RWPE1 (cell line): ENCODE results near the gene PTBP1.
"Not testable (repeated sequence)": the region's sequence is repeated elsewhere in the genome, so short reads cannot be mapped to it uniquely, and the experiment has no call there.

ENCODE experiments used
- CTCF ChIA-PET: fragments of 350-600 bp; sonication (Branson Sonifier 250); formaldehyde crosslinking; extraction: SDS; loops from one replicate; lab custom pipeline; 2021; lab: Yijun Ruan, JAX
- POLR2A ChIA-PET: fragments of 400-600 bp; formaldehyde crosslinking; extraction: SDS; loops from one replicate; lab custom pipeline; 2020; ENCODE audit warnings: antibody characterized with exemption; ENCODE audit not compliant: low non-redundant PET; lab: Yijun Ruan, JAX
- DNase-seq: peaks from one replicate; pipeline ENCODE4 v3.0.0; 2012; ENCODE audit warnings: low spot score
- H3K27ac ChIP-seq: fragments of 450-650 bp; 2 replicates; pipeline ENCODE4 v1.5.1; 2017
- CTCF ChIP-seq: fragments of 450-650 bp; conservative IDR thresholded peaks from 2 replicates; pipeline ENCODE4 v1.5.1; 2017; ENCODE audit warnings: low read depth, mild to moderate bottlenecking

The PTBP1 gene

GRCh38 chr19:848386-848921 lies 51.2 kb downstream of the PTBP1 start:
- no peak for TF ChIP-seq CTCF
- CTCF ChIA-PET = interaction anchor here (0.5 to 1.4 kb wide), 2 partner anchors 8 to 55 kb away, joined by 3 to 5 read pairs; no protein-coding TSS in a partner anchor
- peak overlapping the region; percentile 95; the same call in 1 of the 2 replicates for H3K27ac ChIP-seq
- POLR2A ChIA-PET = no interaction called here
- DNase-seq = no peak

DNA sequence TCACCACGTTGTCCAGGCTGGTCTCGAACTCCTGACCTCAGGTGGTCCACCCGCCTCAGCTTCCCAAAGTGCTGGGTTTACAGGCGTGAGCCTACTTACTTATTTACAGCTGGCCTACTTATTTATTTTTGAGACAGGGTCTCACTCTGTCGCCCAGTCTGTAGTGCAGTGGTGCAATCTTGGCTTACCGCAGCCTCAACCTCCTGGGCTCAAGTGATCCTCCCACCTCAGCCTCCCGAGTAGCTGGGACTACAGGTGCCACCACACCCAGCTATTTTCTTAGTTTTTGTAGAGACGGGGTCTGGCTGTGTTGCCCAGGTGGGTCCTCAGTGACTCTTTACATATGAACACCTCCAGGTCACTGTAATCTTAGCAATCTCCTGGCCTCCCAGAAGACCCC lies 51.9 kb downstream of the PTBP1 start:
- DNase-seq = not testable (repeated sequence)
- ChIA-PET CTCF (interaction anchor here (0.5 to 1.4 kb wide), 2 partner anchors 7 to 54 kb away, joined by 3 to 5 read pairs; no protein-coding TSS in a partner anchor), POLR2A (interaction anchor here (0.8 kb wide), 1 partner anchor 77 kb away, joined by 6 read pairs; no protein-coding TSS in a partner anchor)
- peak overlapping the region; percentile 95; the same call in 1 of the 2 replicates for H3K27ac ChIP-seq

DNA sequence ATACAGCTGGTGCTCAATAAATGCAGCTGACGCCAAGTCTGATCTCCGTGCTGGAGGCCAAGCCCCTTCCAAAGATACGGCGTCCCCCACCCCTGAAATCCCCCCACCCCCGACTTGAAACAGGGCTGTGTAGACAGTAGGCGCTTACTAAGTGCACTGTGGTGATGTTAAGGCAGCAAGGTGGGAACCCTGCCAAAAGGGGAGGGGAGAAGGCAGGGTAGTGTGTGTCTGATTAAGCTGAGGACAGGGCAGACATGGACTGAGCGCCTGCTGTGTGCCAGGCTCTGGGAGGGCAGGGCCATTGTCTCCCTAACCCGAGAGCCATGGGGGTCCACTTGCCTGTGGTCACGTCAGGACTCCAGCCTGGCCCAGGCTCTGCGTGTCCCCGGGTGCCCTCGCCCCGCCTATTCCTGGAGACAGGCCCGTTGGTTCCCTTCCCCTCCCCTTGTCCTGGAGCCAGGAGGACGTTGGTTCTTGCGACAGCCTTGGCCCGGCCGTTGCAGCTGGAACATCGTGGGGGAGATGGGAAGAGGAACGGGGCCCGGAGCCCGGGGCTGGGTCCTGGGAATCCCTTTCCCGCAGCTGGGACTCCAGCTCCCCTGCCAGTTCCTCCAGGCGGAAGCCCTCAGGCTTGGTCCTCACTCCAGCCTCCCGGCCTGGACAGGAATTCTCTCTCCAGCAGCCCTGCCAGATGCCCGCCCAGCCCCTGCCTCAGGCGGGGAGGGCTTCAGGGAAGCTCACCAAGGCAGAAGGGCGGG lies 53.1 kb downstream of the PTBP1 start:
- POLR2A ChIA-PET = no interaction called here
- DNase-seq = peak; percentile 49
- CTCF ChIA-PET = interaction anchor here (0.5 kb wide), 1 partner anchor 80 kb away, joined by 3 read pairs; no protein-coding TSS in a partner anchor
- H3K27ac ChIP-seq = peak overlapping the region; percentile 95
- no peak for TF ChIP-seq CTCF

DNA sequence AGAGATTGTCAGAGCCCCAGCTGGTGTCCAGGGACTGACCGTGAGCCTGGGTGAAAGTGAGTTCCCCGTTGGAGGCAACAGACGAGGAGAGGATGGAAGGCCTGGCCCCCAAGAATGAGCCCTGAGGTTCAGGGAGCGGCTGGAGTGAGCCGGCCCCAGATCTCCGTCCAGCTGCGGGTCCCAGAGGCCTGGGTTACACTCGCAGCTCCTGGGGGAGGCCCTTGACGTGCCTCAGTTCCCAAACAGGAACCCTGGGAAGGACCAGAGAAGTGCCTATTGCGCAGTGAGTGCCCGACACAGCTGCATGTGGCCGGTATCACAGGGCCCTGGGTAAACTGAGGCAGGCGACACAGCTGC lies 53.7 kb downstream of the PTBP1 start:
- CTCF ChIA-PET = interaction anchor here (0.5 kb wide), 1 partner anchor 79 kb away, joined by 3 read pairs; no protein-coding TSS in a partner anchor
- peak overlapping the region; percentile 95 for H3K27ac ChIP-seq
- POLR2A ChIA-PET = no interaction called here
- no peak for DNase-seq
- TF ChIP-seq CTCF = no peak

- peak within 1 kb of the TSS; percentile 95 for H3K27ac ChIP-seq
- ChIA-PET POLR2A (no interaction called here), CTCF (no interaction called here)
Measured at GRCh38 chr19:852136-853013, 55.1 kb downstream of the PTBP1 start, which contains the start of gene ELANE. ELANE (plus strand) TSS chr19:852303; CDS start chr19:852329, 26 bp downstream.

DNA sequence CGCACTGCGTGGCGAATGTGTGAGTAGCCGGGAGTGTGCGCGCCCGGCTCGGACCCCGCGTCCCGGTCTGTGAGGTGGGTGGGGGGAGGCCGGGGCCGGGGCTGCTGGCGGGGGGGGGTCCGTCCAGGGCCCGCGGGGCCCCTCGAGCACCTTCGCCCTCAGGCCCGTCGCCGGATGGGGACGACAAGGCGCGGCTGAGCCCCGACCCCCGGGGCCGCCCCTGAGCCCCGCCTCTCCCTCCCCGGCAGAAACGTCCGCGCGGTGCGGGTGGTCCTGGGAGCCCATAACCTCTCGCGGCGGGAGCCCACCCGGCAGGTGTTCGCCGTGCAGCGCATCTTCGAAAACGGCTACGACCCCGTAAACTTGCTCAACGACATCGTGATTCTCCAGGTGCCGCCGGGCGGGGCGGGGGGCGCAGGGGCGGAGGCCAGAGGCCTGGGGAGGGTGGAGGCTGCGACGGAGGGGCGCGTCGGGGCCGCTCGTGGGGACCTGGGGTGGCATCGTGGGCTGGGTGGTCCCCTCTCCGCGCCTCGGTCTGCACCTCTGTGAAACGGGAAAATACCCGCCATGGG lies 55.8 kb downstream of the PTBP1 start:
- no peak overlapping the region for H3K27ac ChIP-seq
- no peak for DNase-seq
- ChIA-PET CTCF (no interaction called here), POLR2A (no interaction called here)
- TF ChIP-seq CTCF = no peak

More at GRCh38 chr19:852136-853013, 55.1 kb downstream of the PTBP1 start, which contains the start of gene ELANE:
- no peak for DNase-seq
- no peak for TF ChIP-seq CTCF

GRCh38 chr19:853614-854220 lies 56.5 kb downstream of the PTBP1 start:
- CTCF ChIA-PET = interaction anchor here (0.6 kb wide), 1 partner anchor 40 kb away, joined by 3 read pairs; no protein-coding TSS in a partner anchor
- POLR2A ChIA-PET = interaction anchor here (0.5 kb wide), 1 partner anchor 9 kb away, joined by 5 read pairs; no protein-coding TSS in a partner anchor

More at GRCh38 chr19:853614-854220, 56.5 kb downstream of the PTBP1 start:
- H3K27ac ChIP-seq, DNase-seq: not testable (repeated sequence)
